Astrocyte (in vitro differentiated cells and primary cell): ENCODE results near the gene IP6K2. TPM values are rescaled to one million over a fixed set of nuclear protein-coding genes. Genes with fewer than 3 reads are reported as not detected.

Experiments
- DNase-seq: peaks from one replicate; pipeline ENCODE4 v3.0.0-alpha.2; 2010; ENCODE audit warnings: low read depth
- FAIRE-seq: peaks from 2 replicates; lab custom pipeline; 2011; peaks lifted over from hg19 to GRCh38; lab: Jason Lieb, UNC
- H2AFZ ChIP-seq: 2 replicates; pipeline ENCODE4 v1.6.0; 2012; ENCODE audit warnings: low read depth, low read length, inconsistent platforms
- H3K27ac ChIP-seq: 2 replicates; pipeline ENCODE4 v1.5.1; 2011; ENCODE audit warnings: low read depth, low read length, inconsistent platforms
- H3K27me3 ChIP-seq: 2 replicates; pipeline ENCODE4 v1.6.0; 2011; ENCODE audit warnings: low read length, inconsistent platforms; ENCODE audit not compliant: insufficient read depth
- H3K36me3 ChIP-seq: 2 replicates; pipeline ENCODE4 v1.5.1; 2011; ENCODE audit warnings: low read length, inconsistent platforms; ENCODE audit not compliant: insufficient read depth
- H3K4me1 ChIP-seq: 2 replicates; pipeline ENCODE4 v1.5.1; 2011; ENCODE audit warnings: low read length, inconsistent platforms; ENCODE audit not compliant: insufficient read depth
- H3K4me2 ChIP-seq: 2 replicates; pipeline ENCODE4 v1.6.0; 2012; ENCODE audit warnings: low read length, inconsistent platforms
- H3K4me3 ChIP-seq: 2 replicates; pipeline ENCODE4 v1.5.1; 2011; ENCODE audit warnings: low read depth, mild to moderate bottlenecking, low read length, inconsistent platforms; ENCODE audit not compliant: insufficient read depth
- H3K79me2 ChIP-seq: 2 replicates; pipeline ENCODE4 v1.6.0; 2012; ENCODE audit warnings: mild to moderate bottlenecking, low read length, inconsistent platforms; ENCODE audit not compliant: insufficient read depth
- H3K9ac ChIP-seq: 2 replicates; pipeline ENCODE4 v1.6.0; 2012; ENCODE audit warnings: mild to moderate bottlenecking, low read length, inconsistent platforms
- H3K9me3 ChIP-seq: 2 replicates; pipeline ENCODE4 v1.5.1; 2012; ENCODE audit warnings: low read depth, mild to moderate bottlenecking, low read length, inconsistent platforms; ENCODE audit not compliant: insufficient read depth
- H4K20me1 ChIP-seq: 2 replicates; pipeline ENCODE4 v1.6.0; 2012; ENCODE audit warnings: low read length, inconsistent platforms; ENCODE audit not compliant: insufficient read depth
- H3K27ac Mint-ChIP-seq: one replicate; pipeline ENCODE4 v1.8.0; 2021; ENCODE audit warnings: mild to moderate bottlenecking, mixed read lengths; ENCODE audit not compliant: unreplicated experiment
- H3K27me3 Mint-ChIP-seq: one replicate; pipeline ENCODE4 v1.8.0; 2021; ENCODE audit warnings: low read depth, mixed read lengths; ENCODE audit not compliant: unreplicated experiment
- H3K36me3 Mint-ChIP-seq: one replicate; pipeline ENCODE4 v1.8.0; 2021; ENCODE audit warnings: low read depth, mixed read lengths; ENCODE audit not compliant: unreplicated experiment
- H3K4me1 Mint-ChIP-seq: one replicate; pipeline ENCODE4 v1.8.0; 2021; ENCODE audit warnings: low read depth, mixed read lengths; ENCODE audit not compliant: unreplicated experiment
- H3K4me3 Mint-ChIP-seq: one replicate; pipeline ENCODE4 v1.8.0; 2021; ENCODE audit warnings: mild to moderate bottlenecking, moderate library complexity, mixed read lengths; ENCODE audit not compliant: unreplicated experiment
- H3K9me3 Mint-ChIP-seq: one replicate; pipeline ENCODE4 v1.8.0; 2021; ENCODE audit warnings: mild to moderate bottlenecking, mixed read lengths; ENCODE audit not compliant: unreplicated experiment
- EZH2 ChIP-seq: IDR thresholded peaks from 2 replicates; pipeline ENCODE4 v1.6.1; 2012; ENCODE audit warnings: mild to moderate bottlenecking, low read length, inconsistent platforms; ENCODE audit not compliant: insufficient read depth
- total RNA-seq: library from RNA; stranded (reverse); gene quantifications from 2 replicates; pipeline ENCODE4 v1.2.1, GENCODE V29; 2021
- TF ChIP-seq, protein P1 (sequence below): IDR thresholded peaks from 2 replicates; pipeline ENCODE4 v1.5.1; 2011; ENCODE audit warnings: low read depth, mild to moderate bottlenecking, inconsistent platforms, low read length, moderate library complexity; ENCODE audit not compliant: insufficient read depth

IP6K2 gene
- total RNA-seq, 1 donor from 2014 or later, result 104 TPM

DNA sequence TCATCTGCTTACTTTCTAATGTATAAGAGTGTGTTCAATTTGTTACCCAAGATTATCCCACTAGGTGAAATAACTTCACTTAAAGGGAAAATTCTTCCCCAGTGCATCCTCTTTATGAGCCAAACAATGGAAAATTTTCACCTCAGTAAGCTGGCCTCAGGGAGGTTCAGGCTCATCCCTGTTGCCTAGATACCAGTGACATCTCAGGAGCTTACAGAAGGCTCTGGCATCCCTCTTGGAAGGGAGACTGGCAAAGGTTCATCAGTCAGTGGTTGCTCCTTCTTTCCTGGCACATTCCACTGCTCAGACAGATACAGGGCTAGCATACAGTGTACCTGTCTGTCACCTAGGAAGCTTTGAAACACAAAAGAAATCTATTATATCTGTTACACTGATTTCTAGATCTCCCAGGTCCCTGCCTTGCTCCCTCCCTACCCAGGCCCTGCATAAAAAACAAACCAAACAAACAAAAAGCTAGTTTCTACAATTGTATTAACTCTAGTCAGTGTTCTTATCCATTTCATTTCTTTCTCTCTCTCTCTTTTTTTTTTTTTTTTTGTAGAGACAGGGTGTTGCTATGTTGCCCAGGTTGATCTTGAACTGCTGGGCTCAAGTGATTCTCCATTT, 1.7 kb downstream of the IP6K2 start:
- H4K20me1 ChIP-seq, result peaks cover 59% of the 10 kb centered on the region
- H3K4me1 ChIP-seq, result peaks cover 10% of the 10 kb centered on the region
- TF ChIP-seq, protein P1, sequence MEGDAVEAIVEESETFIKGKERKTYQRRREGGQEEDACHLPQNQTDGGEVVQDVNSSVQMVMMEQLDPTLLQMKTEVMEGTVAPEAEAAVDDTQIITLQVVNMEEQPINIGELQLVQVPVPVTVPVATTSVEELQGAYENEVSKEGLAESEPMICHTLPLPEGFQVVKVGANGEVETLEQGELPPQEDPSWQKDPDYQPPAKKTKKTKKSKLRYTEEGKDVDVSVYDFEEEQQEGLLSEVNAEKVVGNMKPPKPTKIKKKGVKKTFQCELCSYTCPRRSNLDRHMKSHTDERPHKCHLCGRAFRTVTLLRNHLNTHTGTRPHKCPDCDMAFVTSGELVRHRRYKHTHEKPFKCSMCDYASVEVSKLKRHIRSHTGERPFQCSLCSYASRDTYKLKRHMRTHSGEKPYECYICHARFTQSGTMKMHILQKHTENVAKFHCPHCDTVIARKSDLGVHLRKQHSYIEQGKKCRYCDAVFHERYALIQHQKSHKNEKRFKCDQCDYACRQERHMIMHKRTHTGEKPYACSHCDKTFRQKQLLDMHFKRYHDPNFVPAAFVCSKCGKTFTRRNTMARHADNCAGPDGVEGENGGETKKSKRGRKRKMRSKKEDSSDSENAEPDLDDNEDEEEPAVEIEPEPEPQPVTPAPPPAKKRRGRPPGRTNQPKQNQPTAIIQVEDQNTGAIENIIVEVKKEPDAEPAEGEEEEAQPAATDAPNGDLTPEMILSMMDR, result no peak
- no peak for TF ChIP-seq EZH2
- H2AFZ ChIP-seq, result no peak overlapping the region
- peak overlapping the region; percentile 98 for H3K4me3 ChIP-seq
- no peaks in the 10 kb centered on the region for H3K9me3 Mint-ChIP-seq
- H3K27me3 Mint-ChIP-seq, result no peaks in the 10 kb centered on the region
- FAIRE-seq (no peak), DNase-seq (peak; percentile 60)
- peaks cover 22% of the 10 kb centered on the region for H3K4me1 Mint-ChIP-seq
- peak overlapping the region; percentile 100 for H3K4me3 Mint-ChIP-seq
- H3K9me3 ChIP-seq, result no peaks in the 10 kb centered on the region
- peaks cover 11% of the 10 kb centered on the region for H3K36me3 Mint-ChIP-seq
- peak overlapping the region; percentile 100 for H3K9ac ChIP-seq
- peaks cover 68% of the 10 kb centered on the region for H3K79me2 ChIP-seq
- no peaks in the 10 kb centered on the region for H3K27me3 ChIP-seq
- peak overlapping the region; percentile 100 for H3K27ac Mint-ChIP-seq
- peak overlapping the region; percentile 84 for H3K4me2 ChIP-seq
- no peak overlapping the region for H3K27ac ChIP-seq
- H3K36me3 ChIP-seq, result peaks cover 20% of the 10 kb centered on the region

DNA sequence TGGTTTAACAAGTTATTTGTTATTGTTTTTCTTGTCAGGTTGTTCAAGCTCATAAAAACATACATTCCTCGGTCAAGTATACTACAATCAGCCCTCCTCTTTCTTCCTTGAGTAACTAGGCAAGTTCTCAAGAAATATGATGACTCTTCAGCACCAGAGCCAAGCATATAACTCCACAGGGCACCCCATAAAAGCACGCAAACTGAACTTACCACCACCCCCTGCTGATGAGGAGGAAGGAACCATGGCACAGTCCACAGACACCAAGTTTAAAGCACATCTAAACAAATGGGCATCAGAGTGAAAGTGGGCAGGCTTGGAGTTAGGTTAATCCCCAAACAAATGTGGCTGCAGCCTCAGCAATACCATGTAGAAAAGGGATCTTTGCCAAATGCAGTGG, 5.3 kb downstream of the IP6K2 start:
- Mint-ChIP-seq H3K36me3 (peaks cover 14% of the 10 kb centered on the region), H3K27ac (no peak overlapping the region), H3K27me3 (no peaks in the 10 kb centered on the region), H3K4me1 (peaks cover 46% of the 10 kb centered on the region), H3K4me3 (peak overlapping the region; percentile 74), H3K9me3 (no peaks in the 10 kb centered on the region)
- H2AFZ ChIP-seq, result no peak overlapping the region
- no peak for TF ChIP-seq EZH2
- H3K4me2 ChIP-seq, result peak overlapping the region; percentile 2
- H3K4me1 ChIP-seq, result peaks cover 18% of the 10 kb centered on the region
- peaks cover 98% of the 10 kb centered on the region for H3K79me2 ChIP-seq
- no peak for DNase-seq
- H3K9me3 ChIP-seq, result no peaks in the 10 kb centered on the region
- H3K9ac ChIP-seq, result no peak overlapping the region
- H3K27me3 ChIP-seq, result no peaks in the 10 kb centered on the region
- no peak for FAIRE-seq
- H3K27ac ChIP-seq, result no peak overlapping the region
- H3K36me3 ChIP-seq, result peaks cover 28% of the 10 kb centered on the region
- H4K20me1 ChIP-seq, result peaks cover 91% of the 10 kb centered on the region
- no peak overlapping the region for H3K4me3 ChIP-seq

DNA sequence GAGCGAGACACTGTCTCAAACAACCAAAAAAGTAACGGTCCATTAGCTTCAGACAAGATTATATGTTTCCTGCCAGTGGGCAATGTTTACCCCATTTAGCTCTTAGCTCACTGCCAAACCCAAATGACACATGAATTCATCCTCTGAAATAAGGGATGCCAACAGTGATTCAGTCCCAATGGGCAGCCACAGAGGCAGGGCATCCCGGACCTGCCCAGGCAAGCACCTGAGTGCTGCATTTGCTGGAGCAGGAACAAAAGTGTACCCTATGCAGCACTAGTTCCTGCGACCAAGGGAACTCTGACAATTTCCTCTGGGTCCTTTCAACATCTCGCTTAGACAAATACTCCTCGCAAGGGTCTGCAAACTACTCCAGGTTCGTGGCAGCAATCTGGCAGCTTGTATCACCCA, 8.0 kb downstream of the IP6K2 start:
- H3K27ac ChIP-seq, result peak overlapping the region; percentile 44
- peaks cover 94% of the 10 kb centered on the region for H4K20me1 ChIP-seq
- no peaks in the 10 kb centered on the region for H3K27me3 ChIP-seq
- TF ChIP-seq, protein P1, result no peak
- TF ChIP-seq EZH2, result no peak
- peaks cover 97% of the 10 kb centered on the region for H3K79me2 ChIP-seq
- no peak for FAIRE-seq
- H3K9ac ChIP-seq, result peak overlapping the region; percentile 10
- peaks cover 42% of the 10 kb centered on the region for H3K4me1 Mint-ChIP-seq
- H3K36me3 ChIP-seq, result peaks cover 35% of the 10 kb centered on the region
- H2AFZ ChIP-seq, result no peak overlapping the region
- H3K9me3 Mint-ChIP-seq, result no peaks in the 10 kb centered on the region
- no peak overlapping the region for H3K4me3 Mint-ChIP-seq
- peaks cover 10% of the 10 kb centered on the region for H3K4me1 ChIP-seq
- no peaks in the 10 kb centered on the region for H3K9me3 ChIP-seq
- H3K27me3 Mint-ChIP-seq, result no peaks in the 10 kb centered on the region
- H3K36me3 Mint-ChIP-seq, result peaks cover 12% of the 10 kb centered on the region
- H3K27ac Mint-ChIP-seq, result peak overlapping the region; percentile 80
- DNase-seq, result peak; percentile 30
- H3K4me3 ChIP-seq, result no peak overlapping the region
- peak overlapping the region; percentile 36 for H3K4me2 ChIP-seq
